GM18517 (cell line): ENCODE measurements around the gene DISC1.
"Not testable (repeated sequence)": the region's sequence is repeated elsewhere in the genome, so short reads cannot be mapped to it uniquely, and the experiment has no call there.

ENCODE experiments used
- ATAC-seq: cut with Tn5 transposase; IDR thresholded peaks from one replicate; pipeline ENCODE4 v1.9.1; 2021; ENCODE audit warnings: mild to moderate bottlenecking, moderate library complexity; ENCODE audit not compliant: unreplicated experiment

Gene DISC1

DNA sequence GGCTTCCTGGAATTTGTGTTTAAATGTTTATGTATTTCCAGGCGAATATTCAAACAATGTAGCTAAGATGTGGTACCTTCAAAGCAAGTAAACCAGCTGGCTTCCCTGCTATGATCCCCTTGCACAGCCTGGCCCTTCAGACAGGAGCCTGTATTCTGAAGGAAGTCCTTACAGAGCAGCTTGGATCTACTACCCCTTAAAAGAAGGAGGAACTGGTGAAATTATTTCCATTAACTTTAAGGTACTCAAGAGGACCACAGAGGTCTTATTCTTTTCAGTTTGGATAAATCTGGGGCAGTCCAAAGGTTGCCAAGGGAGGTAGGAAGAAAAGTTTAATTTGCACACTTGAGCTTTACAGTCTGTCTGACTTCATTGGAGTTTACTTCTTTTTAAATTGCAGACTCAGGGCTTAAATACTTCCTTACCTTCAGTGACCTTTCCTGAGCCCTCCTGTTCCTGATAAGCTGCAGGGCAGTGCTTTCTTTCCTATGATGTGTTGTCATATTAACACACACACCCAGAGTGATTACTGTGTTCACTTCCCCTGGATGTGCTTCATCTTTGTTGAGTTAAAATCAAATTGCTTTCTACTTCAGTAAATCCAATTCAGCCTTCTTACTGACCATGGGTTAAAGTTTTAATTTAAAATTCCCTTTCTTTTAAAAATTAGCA is 40.5 kb downstream of the DISC1 start:
- ATAC-seq, result no peak

GRCh38 chr1:231667896-231668506 is 41.4 kb downstream of the DISC1 start:
- ATAC-seq, result no peak

- no peak for ATAC-seq
These were observed 42.2 kb downstream of the DISC1 start for GRCh38 chr1:231668826-231669225.

- ATAC-seq, result not testable (repeated sequence)
These were observed 43.5 kb downstream of the DISC1 start for GRCh38 chr1:231669864-231670621.

- ATAC-seq, result no peak
These were observed 44.2 kb downstream of the DISC1 start for GRCh38 chr1:231670755-231671154.

DNA sequence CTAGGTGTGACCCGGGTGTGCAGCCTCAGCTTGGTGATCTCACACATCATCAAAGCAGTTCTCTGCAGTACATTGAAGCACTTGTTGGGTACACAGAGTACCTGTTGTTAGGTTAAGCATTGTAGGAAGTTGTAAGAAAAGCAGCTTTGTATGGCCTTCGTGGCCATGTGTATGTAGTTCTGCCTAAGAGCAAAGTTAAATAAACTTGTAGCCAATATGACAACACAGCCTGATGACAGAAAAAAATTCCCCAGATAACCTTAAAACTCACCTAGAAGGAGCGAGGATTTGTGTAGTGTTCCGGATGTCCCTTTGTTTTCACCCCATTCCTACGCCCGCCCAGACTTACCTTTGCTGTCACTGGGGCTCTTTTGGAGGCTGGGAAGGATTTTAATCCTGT is 48.0 kb downstream of the DISC1 start:
- ATAC-seq, result no peak

DNA sequence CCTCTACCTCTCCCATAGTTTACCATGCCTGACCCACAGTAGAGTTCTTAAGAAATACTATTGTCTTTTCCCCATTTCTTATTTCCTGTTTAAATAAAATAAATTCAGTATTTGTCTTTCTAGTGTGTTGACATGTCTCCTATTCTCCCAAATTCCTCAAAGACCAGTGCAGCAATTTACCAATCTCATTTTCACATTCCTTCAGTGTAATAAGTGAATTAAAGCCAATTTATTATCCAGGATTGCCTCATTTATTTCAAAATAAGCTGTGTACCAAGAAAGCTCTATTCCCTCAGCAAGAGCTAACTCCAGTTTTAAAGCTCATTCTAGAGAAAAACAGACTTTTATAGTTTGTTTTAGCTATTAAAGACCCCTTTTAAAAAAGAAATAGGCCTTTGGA is 49.9 kb downstream of the DISC1 start:
- no peak for ATAC-seq

- no peak for ATAC-seq
These were observed 50.9 kb downstream of the DISC1 start for GRCh38 chr1:231677442-231677841.

DNA sequence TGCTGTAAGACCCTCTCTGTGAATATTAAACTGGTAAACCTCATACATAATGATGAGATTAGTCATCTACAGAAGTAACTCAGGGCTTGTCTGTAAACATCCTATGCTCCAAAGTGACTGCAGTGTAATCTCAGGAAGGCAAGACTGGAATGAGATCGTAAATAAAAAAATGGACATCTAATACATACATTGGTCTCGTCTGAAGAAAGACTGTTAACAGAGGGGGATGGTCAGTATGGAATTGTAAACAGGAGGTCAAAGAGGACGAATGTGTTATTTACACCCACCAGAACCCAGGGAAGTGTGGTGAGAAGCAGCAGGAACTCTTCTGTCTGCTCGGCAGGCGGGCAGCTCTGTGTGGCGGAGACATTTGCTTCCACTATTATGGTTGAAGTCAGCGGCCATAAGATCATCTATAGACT is 51.4 kb downstream of the DISC1 start:
- no peak for ATAC-seq

GRCh38 chr1:231679109-231679508 is 52.5 kb downstream of the DISC1 start:
- no peak for ATAC-seq

GRCh38 chr1:231681006-231681405 is 54.4 kb downstream of the DISC1 start:
- no peak for ATAC-seq

DNA sequence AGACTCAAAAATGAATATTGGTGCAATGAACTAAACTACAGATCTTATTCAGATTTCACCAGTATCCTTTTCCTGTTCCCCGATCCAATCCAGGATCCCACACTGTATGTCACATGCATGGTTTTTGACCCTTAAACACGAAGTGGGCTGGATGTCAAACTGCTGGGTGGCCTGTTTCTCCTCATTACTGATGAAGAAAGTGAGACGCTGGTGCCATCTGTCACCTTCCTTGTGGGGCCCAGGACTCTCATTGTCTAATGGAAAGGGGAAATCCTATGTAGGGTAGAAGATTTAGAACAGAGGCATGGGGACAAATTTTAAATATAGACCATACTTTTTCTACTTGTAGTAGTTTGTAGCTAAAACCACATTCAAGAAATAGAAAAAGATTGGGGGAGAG is 56.2 kb downstream of the DISC1 start:
- no peak for ATAC-seq

DNA sequence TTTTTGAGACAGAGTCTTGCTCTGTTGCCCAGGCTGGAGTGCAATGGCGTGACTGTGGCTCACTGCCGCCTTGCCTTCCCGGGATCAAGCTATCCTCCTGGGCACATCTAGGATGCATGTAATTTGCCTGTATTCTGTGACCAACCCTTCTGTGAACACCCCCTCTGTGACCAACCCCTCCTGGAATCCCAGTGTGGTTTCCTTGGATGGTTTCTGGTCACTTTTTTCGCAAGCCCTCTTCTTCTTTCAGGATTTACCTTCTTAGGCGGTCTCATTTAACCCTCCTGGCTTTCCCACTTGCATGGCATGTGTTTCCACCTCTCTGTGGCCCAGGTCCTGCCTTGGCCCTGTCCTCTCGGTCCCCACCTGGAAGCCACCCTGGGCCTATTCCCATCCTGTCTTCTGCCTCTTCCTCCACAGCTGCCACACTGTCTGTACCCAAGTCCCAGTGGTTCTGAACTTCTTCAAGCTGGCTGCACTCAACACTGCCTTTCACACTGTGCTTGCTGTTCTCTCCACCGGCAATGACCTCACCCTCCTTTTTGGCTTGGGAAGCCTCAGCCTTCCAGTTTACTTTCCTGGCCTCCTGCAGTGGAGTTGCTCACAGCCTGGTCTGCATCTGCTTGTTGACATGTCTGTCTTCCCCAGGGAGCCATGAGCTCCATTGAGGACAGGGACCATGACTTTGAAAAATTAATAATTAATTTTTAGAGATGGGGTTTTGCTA is 57.0 kb downstream of the DISC1 start:
- ATAC-seq, result no peak

GRCh38 chr1:231684356-231685244 is 58.0 kb downstream of the DISC1 start:
- ATAC-seq, result no peak

GRCh38 chr1:231686384-231686783 is 59.8 kb downstream of the DISC1 start:
- ATAC-seq, result no peak

DNA sequence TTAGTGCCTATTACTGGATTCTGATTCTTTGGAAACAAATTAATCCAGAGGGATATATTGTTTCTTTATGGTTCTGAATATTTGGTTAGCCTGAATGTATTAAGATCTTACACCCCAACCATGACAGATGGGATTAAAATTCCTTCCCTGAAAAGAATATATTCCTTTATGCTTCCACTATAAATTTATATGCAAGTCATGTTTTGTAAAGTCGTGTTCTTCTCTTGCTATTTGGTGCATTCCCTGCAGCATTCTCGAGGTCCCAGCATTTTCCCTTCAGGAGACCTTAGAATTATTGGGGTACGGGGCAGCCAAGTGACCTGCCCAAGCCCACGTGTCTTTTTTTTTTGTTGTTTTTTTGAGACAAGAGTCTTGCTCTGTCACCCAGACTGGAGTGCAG is 62.4 kb downstream of the DISC1 start:
- ATAC-seq, result no peak

DNA sequence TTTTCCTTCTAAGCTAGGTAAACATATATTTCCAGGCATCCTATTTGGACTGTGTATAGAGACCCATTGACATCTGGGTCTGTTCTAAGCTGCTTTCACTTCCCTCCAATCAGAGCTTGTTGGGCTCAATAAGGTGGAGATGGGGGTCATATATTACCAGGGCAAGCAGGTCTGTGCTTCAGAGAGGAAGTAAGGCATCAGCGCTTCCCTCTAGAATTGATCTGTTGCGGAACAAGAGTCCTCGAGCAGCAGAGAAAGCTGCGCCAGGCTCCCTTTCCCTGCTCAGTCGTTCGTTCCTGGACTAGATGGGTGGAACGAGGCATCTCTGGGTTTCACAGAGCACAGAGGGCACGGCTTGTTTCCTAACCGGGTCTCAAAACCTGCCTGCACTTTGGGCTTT is 63.5 kb downstream of the DISC1 start:
- ATAC-seq, result no peak

DNA sequence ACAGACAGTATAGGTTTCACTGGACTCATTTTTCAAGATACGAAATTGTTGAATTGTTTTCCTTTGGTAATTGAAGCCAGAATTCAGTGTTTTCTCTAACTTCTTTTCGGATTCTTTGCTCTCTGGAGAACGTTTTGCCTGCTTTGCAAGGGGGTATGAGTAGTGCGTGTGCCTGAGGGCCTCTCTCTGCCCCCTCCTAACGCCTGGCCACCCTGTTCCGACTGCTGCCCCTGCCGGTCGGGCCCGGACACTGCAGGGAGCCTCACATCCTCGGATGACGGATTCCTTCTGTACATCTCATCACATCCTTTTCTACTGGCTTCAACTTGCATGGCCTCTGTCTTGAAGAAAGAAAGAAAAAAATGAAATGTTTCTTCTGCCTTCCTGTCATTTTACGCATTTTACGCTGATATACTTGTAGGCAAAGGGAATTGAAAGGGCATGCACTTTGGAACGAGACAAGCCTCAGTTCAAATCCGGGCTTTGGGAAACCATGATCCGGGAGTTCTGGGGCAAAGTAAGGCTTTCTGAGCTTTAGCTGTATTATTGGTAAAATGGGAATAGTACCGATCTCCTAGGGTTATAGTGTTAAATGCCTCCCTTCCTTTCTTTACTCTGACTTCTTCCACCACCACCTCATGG is 65.1 kb downstream of the DISC1 start:
- no peak for ATAC-seq

GRCh38 chr1:231693361-231694074 is 66.9 kb downstream of the DISC1 start:
- ATAC-seq, result no peak
